Measurements from ENCODE around the gene CAB39L. TPM values are rescaled to one million over a fixed set of nuclear protein-coding genes. Genes with fewer than 3 reads are reported as not detected.

Gene CAB39L
- total and polyA plus RNA-seq, 2 of the 4 experiments (the other 2 are of a cell fraction): 8.5 to 16.7 TPM

DNA sequence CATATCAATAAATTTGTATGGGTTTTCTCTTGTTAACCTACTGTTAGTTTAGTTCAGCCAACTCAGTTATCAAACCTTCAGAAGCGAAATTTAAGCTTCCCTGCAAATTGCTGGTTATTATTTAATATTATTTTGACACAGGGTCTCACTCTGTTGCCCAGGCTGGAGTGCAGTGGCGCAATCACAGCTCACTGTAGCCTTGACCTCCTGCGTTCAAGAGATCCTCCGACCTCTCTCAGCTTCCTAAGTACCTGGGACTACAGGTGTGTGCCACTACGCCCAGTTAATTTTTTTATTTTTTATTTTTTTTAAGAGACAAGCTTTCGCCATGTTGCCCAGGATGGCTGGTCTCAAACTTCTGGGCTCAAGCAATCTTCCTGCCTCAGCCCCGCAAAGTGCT lies 6.2 kb downstream of the CAB39L start:
- H2AK9ac ChIP-seq (replicated peaks; ENCODE audit: low read depth, low read length, poor library complexity): no peak overlapping the region
- dilution Hi-C loops (cut with HindIII; ENCODE audit: low sequenced_read_pairs, unreplicated experiment): no loop called here
- no peak overlapping the region for H3K56ac ChIP-seq (ENCODE audit: extremely low read depth, insufficient read depth, low read length)
- peaks cover 2% of the 10 kb centered on the region; the same call in 1 of the 2 replicates for H3K4me1 ChIP-seq (ENCODE audit: control insufficient read depth, insufficient read depth, low read length)
- no peak overlapping the region for H3K4me3 ChIP-seq (ENCODE audit: insufficient read depth, low read depth, low read length)
- no peak overlapping the region for H2AK5ac ChIP-seq (ENCODE audit: low read depth, low read length)
- no peaks in the 10 kb centered on the region for H3K9me3 ChIP-seq (ENCODE audit: control insufficient read depth, insufficient read depth, low read length)
- DNase-seq (no peak), ATAC-seq (ENCODE audit: low read depth) (no peak)
- peaks cover 25 to 29% of the 10 kb centered on the region in 2 experiments for H3K79me1 ChIP-seq (ENCODE audit: low read depth in 1 of 2, low read length in 2 of 2)
- no peaks in the 10 kb centered on the region for H3K27me3 ChIP-seq (ENCODE audit: control insufficient read depth, insufficient read depth, low read length)
- intact Hi-C loops (cut with micrococcal nuclease): loop anchor here (1.0 kb wide), 1 partner anchor 136 kb away; no protein-coding TSS in a partner anchor
- no peak overlapping the region for H2BK5ac ChIP-seq (ENCODE audit: low read depth, low read length, poor library complexity, severe bottlenecking)
- no peak overlapping the region for H3K14ac ChIP-seq (replicated peaks; ENCODE audit: low read depth, low read length)
- 0 out of 2 replicates have a peak overlapping the region, but pooled peaks have one; percentile 29 for H2BK20ac ChIP-seq (ENCODE audit: low read depth, low read length)
- H3K23ac ChIP-seq (ENCODE audit: low read depth, low read length): no peak overlapping the region
- H3K36me3 ChIP-seq (ENCODE audit: control insufficient read depth, insufficient read depth, low read length): peaks cover 2% of the 10 kb centered on the region; the same call in 1 of the 2 replicates
- 0 out of 2 replicates have a peak, but pooled peaks cover 4% of the 10 kb centered on the region for H3K9me1 ChIP-seq (ENCODE audit: insufficient read depth, low read length)
- H4K5ac ChIP-seq (ENCODE audit: low read depth, low read length): no peak overlapping the region
- no peak overlapping the region for H2AFZ ChIP-seq (replicated peaks; ENCODE audit: low read length, poor library complexity)
- WGBS, 2 experiments (ENCODE audit: extremely low coverage in 2 of 2, insufficient read length in 1 of 2): no CpG with 5 or more reads among the region's 7 CpGs
- TF ChIP-seq, protein P1, sequence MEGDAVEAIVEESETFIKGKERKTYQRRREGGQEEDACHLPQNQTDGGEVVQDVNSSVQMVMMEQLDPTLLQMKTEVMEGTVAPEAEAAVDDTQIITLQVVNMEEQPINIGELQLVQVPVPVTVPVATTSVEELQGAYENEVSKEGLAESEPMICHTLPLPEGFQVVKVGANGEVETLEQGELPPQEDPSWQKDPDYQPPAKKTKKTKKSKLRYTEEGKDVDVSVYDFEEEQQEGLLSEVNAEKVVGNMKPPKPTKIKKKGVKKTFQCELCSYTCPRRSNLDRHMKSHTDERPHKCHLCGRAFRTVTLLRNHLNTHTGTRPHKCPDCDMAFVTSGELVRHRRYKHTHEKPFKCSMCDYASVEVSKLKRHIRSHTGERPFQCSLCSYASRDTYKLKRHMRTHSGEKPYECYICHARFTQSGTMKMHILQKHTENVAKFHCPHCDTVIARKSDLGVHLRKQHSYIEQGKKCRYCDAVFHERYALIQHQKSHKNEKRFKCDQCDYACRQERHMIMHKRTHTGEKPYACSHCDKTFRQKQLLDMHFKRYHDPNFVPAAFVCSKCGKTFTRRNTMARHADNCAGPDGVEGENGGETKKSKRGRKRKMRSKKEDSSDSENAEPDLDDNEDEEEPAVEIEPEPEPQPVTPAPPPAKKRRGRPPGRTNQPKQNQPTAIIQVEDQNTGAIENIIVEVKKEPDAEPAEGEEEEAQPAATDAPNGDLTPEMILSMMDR (conservative IDR thresholded peaks at IDR 0.05; ENCODE audit: low read depth, low read length): no peak
- TF ChIP-seq SMC3 (IDR thresholded peaks at IDR 0.05; ENCODE audit: low read depth, low read length) (no peak), RCOR1 (IDR thresholded peaks at IDR 0.05; ENCODE audit: insufficient replicate concordance, low read length) (no peak), RAD21 (IDR thresholded peaks at IDR 0.05; ENCODE audit: low read length) (no peak), RFX5 (IDR thresholded peaks at IDR 0.05; ENCODE audit: low read depth, low read length) (no peak), NFE2L2 (IDR thresholded peaks at IDR 0.05; ENCODE audit: low read depth, low read length) (no peak), MXI1 (IDR thresholded peaks at IDR 0.05; ENCODE audit: borderline replicate concordance, low read depth, low read length) (no peak)
- TF ChIP-seq, protein P2, sequence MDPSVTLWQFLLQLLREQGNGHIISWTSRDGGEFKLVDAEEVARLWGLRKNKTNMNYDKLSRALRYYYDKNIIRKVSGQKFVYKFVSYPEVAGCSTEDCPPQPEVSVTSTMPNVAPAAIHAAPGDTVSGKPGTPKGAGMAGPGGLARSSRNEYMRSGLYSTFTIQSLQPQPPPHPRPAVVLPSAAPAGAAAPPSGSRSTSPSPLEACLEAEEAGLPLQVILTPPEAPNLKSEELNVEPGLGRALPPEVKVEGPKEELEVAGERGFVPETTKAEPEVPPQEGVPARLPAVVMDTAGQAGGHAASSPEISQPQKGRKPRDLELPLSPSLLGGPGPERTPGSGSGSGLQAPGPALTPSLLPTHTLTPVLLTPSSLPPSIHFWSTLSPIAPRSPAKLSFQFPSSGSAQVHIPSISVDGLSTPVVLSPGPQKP (IDR thresholded peaks at IDR 0.05; ENCODE audit: borderline replicate concordance, low read depth, low read length): no peak
- TF ChIP-seq, protein P3, sequence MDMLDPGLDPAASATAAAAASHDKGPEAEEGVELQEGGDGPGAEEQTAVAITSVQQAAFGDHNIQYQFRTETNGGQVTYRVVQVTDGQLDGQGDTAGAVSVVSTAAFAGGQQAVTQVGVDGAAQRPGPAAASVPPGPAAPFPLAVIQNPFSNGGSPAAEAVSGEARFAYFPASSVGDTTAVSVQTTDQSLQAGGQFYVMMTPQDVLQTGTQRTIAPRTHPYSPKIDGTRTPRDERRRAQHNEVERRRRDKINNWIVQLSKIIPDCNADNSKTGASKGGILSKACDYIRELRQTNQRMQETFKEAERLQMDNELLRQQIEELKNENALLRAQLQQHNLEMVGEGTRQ (IDR thresholded peaks at IDR 0.05; ENCODE audit: low read depth, low read length): no peak
- no peak overlapping the region; the same call in 1 of the 2 replicates for H3K4ac ChIP-seq (ENCODE audit: low read depth, low read length)
- no TSS peak for BruUV-seq (replicated peaks)
- no peak overlapping the region for H3K27ac ChIP-seq (ENCODE audit: insufficient read depth, low read length)
- H3K4me2 ChIP-seq (ENCODE audit: low read depth, low read length): no peak overlapping the region
- H3K18ac ChIP-seq (ENCODE audit: low read depth, low read length): no peak overlapping the region
- no peak overlapping the region for H4K91ac ChIP-seq (ENCODE audit: insufficient read depth, low read depth, low read length)
- no peak overlapping the region; a peak in 1 of 4 replicates for H4K8ac ChIP-seq (ENCODE audit: low read depth in 2 of 2, low read length in 2 of 2)
- in situ Hi-C loops (cut with MboI; ENCODE audit: low sequenced_read_pairs): no loop called here
- CTCF ChIA-PET: interaction anchor here (0.6 to 2.1 kb wide), 5 partner anchors 87 to 137 kb away, joined by 3 to 6 read pairs (median 3); no protein-coding TSS in a partner anchor
- POLR2A ChIA-PET (ENCODE audit: unreplicated experiment): no interaction called here
- H3K9ac ChIP-seq (ENCODE audit: low read depth, low read length): no peak overlapping the region
- H4K20me1 ChIP-seq (ENCODE audit: insufficient read depth, low read length): no peaks in the 10 kb centered on the region
- no peak overlapping the region for H2BK15ac ChIP-seq (ENCODE audit: low read depth, low read length)
- 0 out of 2 replicates have a peak overlapping the region, but pooled peaks have one; percentile 37 for H2BK120ac ChIP-seq (ENCODE audit: low read depth, low read length)
